Chondrocyte (in vitro differentiated cells): ENCODE measurements around the gene WDPCP. TPM values are rescaled to one million over a fixed set of nuclear protein-coding genes. Genes with fewer than 3 reads are reported as not detected.
"Not testable (repeated sequence)": the region's sequence is repeated elsewhere in the genome, so short reads cannot be mapped to it uniquely, and the experiment has no call there.

ENCODE experiments used
- DNase-seq: peaks from one replicate; pipeline ENCODE4 v3.0.0; 2021; ENCODE audit warnings: mixed read lengths, low spot score
- H3K27ac Mint-ChIP-seq: one replicate; pipeline ENCODE4 v1.8.0; 2021; ENCODE audit warnings: mild to moderate bottlenecking, moderate library complexity, mixed read lengths; ENCODE audit not compliant: unreplicated experiment
- H3K27me3 Mint-ChIP-seq: 2 replicates; pipeline ENCODE4 v1.8.0; 2021; ENCODE audit warnings: low read depth, mixed read lengths
- H3K36me3 Mint-ChIP-seq: 2 replicates; pipeline ENCODE4 v1.8.0; 2021; ENCODE audit warnings: low read depth, mixed read lengths
- H3K4me1 Mint-ChIP-seq: 2 replicates; pipeline ENCODE4 v1.8.0; 2021; ENCODE audit warnings: low read depth, mild to moderate bottlenecking, mixed read lengths
- H3K4me3 Mint-ChIP-seq: one replicate; pipeline ENCODE4 v1.8.0; 2021; ENCODE audit warnings: mild to moderate bottlenecking, moderate library complexity, mixed read lengths; ENCODE audit not compliant: unreplicated experiment
- H3K9me3 Mint-ChIP-seq: 2 replicates; pipeline ENCODE4 v1.8.0; 2021; ENCODE audit warnings: low read depth, mixed read lengths
- total RNA-seq: library from RNA; stranded (reverse); gene quantifications from 3 replicates; pipeline ENCODE4 v1.2.1, GENCODE V29; 2021
- TF ChIP-seq, protein P1 (sequence below): fragments of 200-600 bp; sonication (generic); IDR thresholded peaks from 2 replicates; pipeline ENCODE4 v1.5.0; 2021; ENCODE audit warnings: antibody characterized with exemption, mild to moderate bottlenecking, moderate library complexity

Gene WDPCP
- total RNA-seq, 1 donor from 2014 or later, result 8.6 TPM

DNA sequence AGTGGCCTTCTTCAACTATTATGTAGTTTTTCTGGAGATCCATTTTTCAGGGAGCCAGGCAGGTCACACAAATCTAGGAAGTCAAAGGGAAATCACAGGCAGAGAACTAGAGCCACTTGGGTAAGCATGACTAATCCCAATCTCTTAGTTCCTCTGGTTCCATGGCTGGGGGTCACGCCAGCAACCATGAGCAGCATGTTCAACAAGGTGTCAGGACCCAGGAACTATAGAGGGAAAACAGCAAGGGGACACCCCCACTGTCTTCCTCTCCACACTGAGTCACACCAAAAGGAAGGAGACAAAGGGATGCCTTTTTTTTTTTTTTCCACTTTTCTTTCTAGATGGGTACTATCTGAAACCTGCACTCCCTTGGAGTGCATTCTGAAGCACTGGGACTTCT, 286.8 kb downstream of the WDPCP start:
- Mint-ChIP-seq H3K9me3 (peaks cover 31% of the 10 kb centered on the region), H3K36me3 (peaks cover 12% of the 10 kb centered on the region), H3K4me1 (no peaks in the 10 kb centered on the region)

GRCh38 chr2:63300835-63301234, 287.4 kb downstream of the WDPCP start:
- TF ChIP-seq, protein P1, sequence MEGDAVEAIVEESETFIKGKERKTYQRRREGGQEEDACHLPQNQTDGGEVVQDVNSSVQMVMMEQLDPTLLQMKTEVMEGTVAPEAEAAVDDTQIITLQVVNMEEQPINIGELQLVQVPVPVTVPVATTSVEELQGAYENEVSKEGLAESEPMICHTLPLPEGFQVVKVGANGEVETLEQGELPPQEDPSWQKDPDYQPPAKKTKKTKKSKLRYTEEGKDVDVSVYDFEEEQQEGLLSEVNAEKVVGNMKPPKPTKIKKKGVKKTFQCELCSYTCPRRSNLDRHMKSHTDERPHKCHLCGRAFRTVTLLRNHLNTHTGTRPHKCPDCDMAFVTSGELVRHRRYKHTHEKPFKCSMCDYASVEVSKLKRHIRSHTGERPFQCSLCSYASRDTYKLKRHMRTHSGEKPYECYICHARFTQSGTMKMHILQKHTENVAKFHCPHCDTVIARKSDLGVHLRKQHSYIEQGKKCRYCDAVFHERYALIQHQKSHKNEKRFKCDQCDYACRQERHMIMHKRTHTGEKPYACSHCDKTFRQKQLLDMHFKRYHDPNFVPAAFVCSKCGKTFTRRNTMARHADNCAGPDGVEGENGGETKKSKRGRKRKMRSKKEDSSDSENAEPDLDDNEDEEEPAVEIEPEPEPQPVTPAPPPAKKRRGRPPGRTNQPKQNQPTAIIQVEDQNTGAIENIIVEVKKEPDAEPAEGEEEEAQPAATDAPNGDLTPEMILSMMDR, result peak; percentile 27
- no peak for DNase-seq
- Mint-ChIP-seq H3K27me3 (no peaks in the 10 kb centered on the region), H3K36me3 (peaks cover 12% of the 10 kb centered on the region), H3K9me3 (peaks cover 31% of the 10 kb centered on the region), H3K4me3 (no peak overlapping the region), H3K4me1 (no peaks in the 10 kb centered on the region), H3K27ac (no peak overlapping the region)

More for the DNA sequence above, 286.8 kb downstream of the WDPCP start:
- TF ChIP-seq, protein P1, result no peak
- no peak for DNase-seq
- H3K27ac Mint-ChIP-seq, result no peak overlapping the region
- no peak overlapping the region for H3K4me3 Mint-ChIP-seq
- H3K27me3 Mint-ChIP-seq, result no peaks in the 10 kb centered on the region

- H3K36me3 Mint-ChIP-seq, result peaks cover 13% of the 10 kb centered on the region
- TF ChIP-seq, protein P1, result no peak
- no peak for DNase-seq
- no peak overlapping the region for H3K27ac Mint-ChIP-seq
- H3K27me3 Mint-ChIP-seq, result no peaks in the 10 kb centered on the region
- no peaks in the 10 kb centered on the region for H3K4me1 Mint-ChIP-seq
- no peak overlapping the region for H3K4me3 Mint-ChIP-seq
- peaks cover 25% of the 10 kb centered on the region for H3K9me3 Mint-ChIP-seq
Observed at GRCh38 chr2:63287956-63288355, 300.3 kb downstream of the WDPCP start.

DNA sequence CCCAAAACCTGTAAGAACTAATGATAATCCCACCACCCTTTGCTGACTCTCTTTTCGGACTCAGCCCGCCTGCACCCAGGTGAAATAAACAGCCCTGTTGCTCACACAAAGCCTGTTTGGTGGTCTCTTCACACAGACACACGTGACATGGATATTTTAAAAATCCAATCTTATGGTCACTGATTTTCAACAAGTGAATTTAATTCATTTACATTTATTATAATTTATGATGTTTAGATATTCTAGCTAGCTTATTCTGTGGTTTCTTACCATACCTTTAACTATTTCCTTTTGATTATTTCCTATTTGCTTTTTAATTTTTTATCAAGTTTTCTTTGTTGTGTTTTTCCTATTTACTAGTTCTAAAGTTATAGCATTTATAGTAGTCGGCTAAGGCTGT, 301.8 kb downstream of the WDPCP start:
- Mint-ChIP-seq H3K9me3 (peaks cover 25% of the 10 kb centered on the region), H3K36me3 (peaks cover 13% of the 10 kb centered on the region)
- not testable (repeated sequence) for H3K27me3 Mint-ChIP-seq, H3K27ac Mint-ChIP-seq, H3K4me1 Mint-ChIP-seq, H3K4me3 Mint-ChIP-seq, DNase-seq

DNA sequence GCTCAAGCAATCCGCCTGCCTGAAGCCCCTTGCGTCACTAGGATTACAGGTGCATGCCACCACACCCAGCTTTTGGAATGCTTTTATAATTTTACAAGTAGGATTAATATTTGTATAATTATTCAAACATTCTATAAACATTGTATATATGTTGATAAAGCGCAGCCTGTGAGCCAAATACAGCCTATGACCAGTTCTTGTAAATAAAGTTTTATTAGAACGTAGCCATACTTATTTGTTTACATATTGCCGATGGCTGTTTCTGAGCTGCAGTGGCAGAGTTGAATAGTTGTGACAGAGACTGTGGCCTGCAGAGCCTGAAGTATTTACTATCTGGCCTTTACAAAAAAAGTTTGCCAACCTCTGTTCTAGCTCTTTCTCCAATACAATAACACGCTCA, 305.0 kb downstream of the WDPCP start:
- H3K27me3 Mint-ChIP-seq, result no peaks in the 10 kb centered on the region
- no peak overlapping the region for H3K27ac Mint-ChIP-seq
- H3K9me3 Mint-ChIP-seq, result peaks cover 45% of the 10 kb centered on the region
- no peak overlapping the region for H3K4me3 Mint-ChIP-seq
- TF ChIP-seq, protein P1, result no peak
- DNase-seq, result no peak
- no peaks in the 10 kb centered on the region for H3K4me1 Mint-ChIP-seq
- H3K36me3 Mint-ChIP-seq, result peaks cover 18% of the 10 kb centered on the region

- H3K9me3 Mint-ChIP-seq, result peaks cover 42% of the 10 kb centered on the region
- DNase-seq, result no peak
- H3K27me3 Mint-ChIP-seq, result no peaks in the 10 kb centered on the region
Observed at GRCh38 chr2:63272560-63272959, 315.7 kb downstream of the WDPCP start.

More at GRCh38 chr2:63272560-63272959, 315.7 kb downstream of the WDPCP start:
- Mint-ChIP-seq H3K27ac (no peak overlapping the region), H3K4me3 (no peak overlapping the region), H3K36me3 (peaks cover 19% of the 10 kb centered on the region), H3K4me1 (peaks cover 5% of the 10 kb centered on the region)
- TF ChIP-seq, protein P1, result no peak
